Thoracic aorta (tissue), 2 donors: Measurements from ENCODE around the gene SCUBE2. TPM values are rescaled to one million over a fixed set of nuclear protein-coding genes. Genes with fewer than 3 reads are reported as not detected.

ENCODE experiments used
- ATAC-seq: fragments of 150-250 bp; one replicate; pipeline ENCODE4 v1.8.0; 2017; ENCODE audit warnings: low read depth; ENCODE audit not compliant: insufficient number of reproducible peaks, low FRiP score
- DNase-seq: peaks from one replicate; pipeline ENCODE4 v3.0.0-alpha.2; 2020; ENCODE audit warnings: low spot score
- H3K27ac ChIP-seq, 2 donors: fragments of 200-600 bp; sonication (generic); 1 replicate in 1 of 2; 2 replicates in 1 of 2; pipeline ENCODE4 v1.5.1; 2016; ENCODE audit warnings: mild to moderate bottlenecking in 2 of 2, moderate library complexity in 2 of 2
- H3K27me3 ChIP-seq: fragments of 200-600 bp; sonication (generic); replicated peaks from 2 replicates; pipeline ENCODE4 v1.6.0; 2016; ENCODE audit warnings: mild to moderate bottlenecking; ENCODE audit not compliant: insufficient read depth
- H3K36me3 ChIP-seq: fragments of 200-600 bp; sonication (generic); one replicate; pipeline ENCODE4 v1.5.1; 2016
- H3K4me1 ChIP-seq, 2 donors: fragments of 200-600 bp; sonication (generic); 1 replicate in 1 of 2; 2 replicates in 1 of 2; pipeline versions ENCODE4 v1.5.1 to v1.6.0; 2016; ENCODE audit warnings: low read depth in 2 of 2, mild to moderate bottlenecking in 1 of 2; ENCODE audit not compliant: control insufficient read depth in 1 of 2
- H3K4me3 ChIP-seq: fragments of 200-600 bp; sonication (generic); 2 replicates; pipeline ENCODE4 v1.5.1; 2016; ENCODE audit warnings: mild to moderate bottlenecking
- H3K9me3 ChIP-seq: fragments of 200-600 bp; sonication (generic); 2 replicates; pipeline ENCODE4 v1.5.1; 2016
- total RNA-seq, 2 donors: library from RNA; depleted of rRNA; stranded (reverse); fragments of >200 nt; gene quantifications; one replicate each; pipeline versions ENCODE4 v1.1.0 to v1.2.3, GENCODE V29; 2016
- TF ChIP-seq, protein P1 (sequence below): fragments of 200-600 bp; sonication (generic); IDR thresholded peaks from one replicate; pipeline ENCODE4 v1.5.1; 2019; ENCODE audit warnings: antibody characterized with exemption

SCUBE2 gene
- total RNA-seq, 2 donors from 2014 or later = 1.2 to 3.9 TPM

- H3K9me3 ChIP-seq = no peaks in the 10 kb centered on the region
- no peak overlapping the region for H3K27ac ChIP-seq
- TF ChIP-seq, protein P1, sequence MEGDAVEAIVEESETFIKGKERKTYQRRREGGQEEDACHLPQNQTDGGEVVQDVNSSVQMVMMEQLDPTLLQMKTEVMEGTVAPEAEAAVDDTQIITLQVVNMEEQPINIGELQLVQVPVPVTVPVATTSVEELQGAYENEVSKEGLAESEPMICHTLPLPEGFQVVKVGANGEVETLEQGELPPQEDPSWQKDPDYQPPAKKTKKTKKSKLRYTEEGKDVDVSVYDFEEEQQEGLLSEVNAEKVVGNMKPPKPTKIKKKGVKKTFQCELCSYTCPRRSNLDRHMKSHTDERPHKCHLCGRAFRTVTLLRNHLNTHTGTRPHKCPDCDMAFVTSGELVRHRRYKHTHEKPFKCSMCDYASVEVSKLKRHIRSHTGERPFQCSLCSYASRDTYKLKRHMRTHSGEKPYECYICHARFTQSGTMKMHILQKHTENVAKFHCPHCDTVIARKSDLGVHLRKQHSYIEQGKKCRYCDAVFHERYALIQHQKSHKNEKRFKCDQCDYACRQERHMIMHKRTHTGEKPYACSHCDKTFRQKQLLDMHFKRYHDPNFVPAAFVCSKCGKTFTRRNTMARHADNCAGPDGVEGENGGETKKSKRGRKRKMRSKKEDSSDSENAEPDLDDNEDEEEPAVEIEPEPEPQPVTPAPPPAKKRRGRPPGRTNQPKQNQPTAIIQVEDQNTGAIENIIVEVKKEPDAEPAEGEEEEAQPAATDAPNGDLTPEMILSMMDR = no peak
- H3K4me3 ChIP-seq = no peak overlapping the region
- H3K36me3 ChIP-seq = no peaks in the 10 kb centered on the region
- H3K4me1 ChIP-seq = no peaks in the 10 kb centered on the region
- no peaks in the 10 kb centered on the region for H3K27me3 ChIP-seq
- DNase-seq (no peak), ATAC-seq (no peak)
Observed at GRCh38 chr11:9040410-9040809, 51.0 kb downstream of the SCUBE2 start.

GRCh38 chr11:9039863-9040262 lies 51.5 kb downstream of the SCUBE2 start:
- ATAC-seq (no peak), DNase-seq (no peak)
- Histone ChIP-seq H3K4me1 (no peaks in the 10 kb centered on the region), H3K4me3 (no peak overlapping the region), H3K36me3 (no peaks in the 10 kb centered on the region), H3K27me3 (no peaks in the 10 kb centered on the region), H3K27ac (no peak overlapping the region), H3K9me3 (no peaks in the 10 kb centered on the region)
- TF ChIP-seq, protein P1 = no peak

DNA sequence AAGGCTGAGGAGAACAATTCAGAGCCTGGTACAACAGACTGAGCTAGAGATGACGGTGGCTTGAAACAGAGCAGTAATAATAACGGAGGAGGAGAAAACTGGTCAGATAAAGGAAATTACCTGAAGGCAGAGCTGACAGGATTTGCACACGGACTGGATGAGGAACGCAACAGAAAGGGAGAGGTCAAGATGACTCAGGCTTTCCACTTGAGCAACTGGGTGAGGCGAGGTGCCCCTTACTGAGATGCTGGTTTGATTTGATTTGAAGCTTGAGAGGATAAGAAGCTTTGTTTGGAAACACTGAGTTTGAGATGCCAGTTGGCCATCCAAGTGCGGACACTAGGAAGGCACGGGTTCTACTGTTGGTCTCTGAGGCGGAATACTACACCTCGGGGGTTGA lies 52.2 kb downstream of the SCUBE2 start:
- ATAC-seq (no peak), DNase-seq (no peak)
- H3K9me3 ChIP-seq = no peaks in the 10 kb centered on the region
- no peaks in the 10 kb centered on the region for H3K36me3 ChIP-seq
- no peak overlapping the region for H3K27ac ChIP-seq
- TF ChIP-seq, protein P1 = no peak
- no peaks in the 10 kb centered on the region for H3K4me1 ChIP-seq
- H3K27me3 ChIP-seq = no peaks in the 10 kb centered on the region
- H3K4me3 ChIP-seq = no peak overlapping the region

GRCh38 chr11:9038541-9038940 lies 52.9 kb downstream of the SCUBE2 start:
- Histone ChIP-seq H3K4me3 (no peak overlapping the region), H3K9me3 (no peaks in the 10 kb centered on the region), H3K4me1 (no peaks in the 10 kb centered on the region), H3K36me3 (no peaks in the 10 kb centered on the region), H3K27ac (no peak overlapping the region), H3K27me3 (no peaks in the 10 kb centered on the region)
- no peak for ATAC-seq
- TF ChIP-seq, protein P1 = no peak
- DNase-seq = no peak

DNA sequence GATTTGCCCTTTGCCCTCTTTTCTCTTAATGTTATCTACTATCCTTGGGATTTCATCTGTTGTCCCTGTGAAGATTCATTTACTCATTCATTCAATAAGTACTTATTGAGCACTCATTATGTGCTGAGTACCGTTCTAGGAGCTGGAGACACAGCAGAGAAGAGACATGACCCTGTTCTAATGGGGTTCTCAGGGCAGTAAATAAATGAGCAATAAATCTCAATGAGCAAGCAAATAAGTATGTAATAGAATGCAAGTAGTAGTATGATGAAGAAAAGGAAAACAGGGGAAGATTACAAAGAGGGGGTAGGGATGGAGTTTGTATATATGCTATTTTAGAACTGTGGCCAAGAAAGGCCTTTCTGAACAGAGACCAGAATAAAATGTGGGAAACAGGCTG lies 53.4 kb downstream of the SCUBE2 start:
- TF ChIP-seq, protein P1 = no peak
- Histone ChIP-seq H3K4me1 (no peaks in the 10 kb centered on the region), H3K27me3 (no peaks in the 10 kb centered on the region), H3K27ac (no peak overlapping the region), H3K9me3 (no peaks in the 10 kb centered on the region), H3K36me3 (no peaks in the 10 kb centered on the region), H3K4me3 (no peak overlapping the region)
- ATAC-seq (no peak), DNase-seq (no peak)
